T-helper 2 cell treated with Interferon-gamma antibody and Interleukin-4, amounts not matched to agents 5 μg/mL and 100 μg/mL, for 36 hours (primary cell): Measurements from ENCODE around the gene ZBTB16.

Source experiments
- DNase-seq: peaks from one replicate; pipeline ENCODE4 v3.0.0; 2021; ENCODE audit warnings: low spot score
- H3K27ac Mint-ChIP-seq: one replicate; pipeline ENCODE4 v1.8.0; 2021; ENCODE audit warnings: mild to moderate bottlenecking, mixed read lengths
- H3K27me3 Mint-ChIP-seq: one replicate; pipeline ENCODE4 v1.8.0; 2021; ENCODE audit warnings: low read depth, mixed read lengths
- H3K36me3 Mint-ChIP-seq: one replicate; pipeline ENCODE4 v1.8.0; 2021; ENCODE audit warnings: low read depth, mixed read lengths
- H3K4me1 Mint-ChIP-seq: one replicate; pipeline ENCODE4 v1.8.0; 2021; ENCODE audit warnings: low read depth, mixed read lengths
- H3K4me3 Mint-ChIP-seq: one replicate; pipeline ENCODE4 v1.8.0; 2022; ENCODE audit warnings: mild to moderate bottlenecking, moderate library complexity, mixed read lengths
- H3K9me3 Mint-ChIP-seq: one replicate; pipeline ENCODE4 v1.8.0; 2021; ENCODE audit warnings: mixed read lengths

ZBTB16 gene

DNA sequence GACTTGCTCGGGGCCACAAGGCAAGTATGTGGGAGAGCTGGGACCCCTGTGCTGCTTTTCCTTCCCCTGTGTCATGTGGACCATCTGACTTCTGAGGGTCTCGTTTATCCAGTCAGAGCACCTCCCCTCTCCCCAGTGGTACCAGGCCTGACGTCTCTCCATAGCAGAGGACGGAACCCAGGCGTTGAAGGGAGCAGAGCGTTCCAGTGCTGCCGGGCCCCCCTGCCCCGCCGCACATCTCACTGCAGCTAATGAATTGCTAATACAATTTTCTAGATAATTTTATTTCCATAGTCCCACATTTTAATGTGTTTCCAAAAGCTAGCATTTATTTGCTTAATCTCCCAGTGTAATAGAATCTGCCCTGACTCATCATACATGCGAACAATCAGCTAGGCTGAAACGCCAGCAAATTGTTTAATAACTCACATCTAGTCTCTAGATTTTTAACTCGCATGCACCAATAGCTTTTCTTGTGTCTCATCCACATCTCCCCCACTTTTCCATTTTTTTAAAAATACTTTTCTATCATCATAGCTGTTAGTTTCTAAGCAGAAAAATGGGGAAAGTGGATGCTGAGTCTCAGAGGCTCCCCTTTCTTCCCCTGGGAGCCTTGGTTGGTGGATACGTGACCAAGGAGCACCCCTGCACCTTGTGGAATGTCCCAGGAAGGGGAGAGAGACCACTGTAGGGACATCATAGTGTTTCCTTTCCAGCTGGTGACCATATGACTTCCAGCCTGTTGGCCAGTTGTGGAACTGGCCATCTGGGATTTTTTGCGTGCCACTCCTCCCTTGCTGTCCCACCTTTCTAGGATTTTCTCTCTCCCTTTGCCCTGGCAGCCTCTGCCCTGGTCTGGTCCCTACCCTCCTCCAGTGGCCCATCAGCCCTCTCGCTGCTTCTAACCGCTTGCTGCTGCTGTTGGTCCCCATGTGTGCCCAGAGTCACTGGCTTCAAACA is 178.1 kb downstream of the ZBTB16 start:
- Mint-ChIP-seq H3K36me3 (no peaks in the 10 kb centered on the region), H3K4me1 (no peaks in the 10 kb centered on the region), H3K9me3 (no peaks in the 10 kb centered on the region), H3K27me3 (peaks cover 49% of the 10 kb centered on the region), H3K4me3 (no peak overlapping the region), H3K27ac (no peak overlapping the region)
- DNase-seq: no peak

DNA sequence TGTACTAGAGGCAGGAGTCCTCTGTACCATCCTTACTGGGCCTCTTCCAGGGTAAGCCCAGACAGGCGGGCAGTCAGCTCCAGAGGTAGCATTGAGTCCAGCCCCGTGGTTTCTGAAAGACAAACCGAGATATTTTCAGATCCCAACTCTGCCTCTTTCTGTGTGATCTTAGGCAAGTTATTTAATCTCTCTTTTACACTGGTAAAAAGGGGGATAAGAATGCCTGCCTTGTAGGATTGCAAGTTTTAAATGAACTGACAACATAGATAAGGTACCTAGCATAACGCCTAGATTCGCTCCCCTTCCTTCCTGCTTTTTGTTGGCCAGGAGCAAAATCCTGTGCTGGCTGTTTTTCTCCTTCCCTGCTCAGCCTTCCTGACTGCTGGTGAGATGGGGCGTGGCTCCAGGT is 180.2 kb downstream of the ZBTB16 start:
- Mint-ChIP-seq H3K9me3 (no peaks in the 10 kb centered on the region), H3K27me3 (peaks cover 30% of the 10 kb centered on the region), H3K4me3 (no peak overlapping the region), H3K36me3 (no peaks in the 10 kb centered on the region), H3K27ac (no peak overlapping the region), H3K4me1 (no peaks in the 10 kb centered on the region)
- DNase-seq: no peak

- DNase-seq: no peak
- H3K4me1 Mint-ChIP-seq: no peaks in the 10 kb centered on the region
- H3K9me3 Mint-ChIP-seq: no peaks in the 10 kb centered on the region
- H3K27me3 Mint-ChIP-seq: peaks cover 15% of the 10 kb centered on the region
- no peak overlapping the region for H3K4me3 Mint-ChIP-seq
- H3K27ac Mint-ChIP-seq: no peak overlapping the region
- H3K36me3 Mint-ChIP-seq: no peaks in the 10 kb centered on the region
Observed at GRCh38 chr11:114242032-114242431, 182.5 kb downstream of the ZBTB16 start.

- Mint-ChIP-seq H3K27ac (no peak overlapping the region), H3K9me3 (no peaks in the 10 kb centered on the region), H3K4me3 (no peak overlapping the region), H3K36me3 (no peaks in the 10 kb centered on the region), H3K4me1 (no peaks in the 10 kb centered on the region), H3K27me3 (peaks cover 7% of the 10 kb centered on the region)
- DNase-seq: no peak
Observed at GRCh38 chr11:114243461-114244372, 184.2 kb downstream of the ZBTB16 start.

DNA sequence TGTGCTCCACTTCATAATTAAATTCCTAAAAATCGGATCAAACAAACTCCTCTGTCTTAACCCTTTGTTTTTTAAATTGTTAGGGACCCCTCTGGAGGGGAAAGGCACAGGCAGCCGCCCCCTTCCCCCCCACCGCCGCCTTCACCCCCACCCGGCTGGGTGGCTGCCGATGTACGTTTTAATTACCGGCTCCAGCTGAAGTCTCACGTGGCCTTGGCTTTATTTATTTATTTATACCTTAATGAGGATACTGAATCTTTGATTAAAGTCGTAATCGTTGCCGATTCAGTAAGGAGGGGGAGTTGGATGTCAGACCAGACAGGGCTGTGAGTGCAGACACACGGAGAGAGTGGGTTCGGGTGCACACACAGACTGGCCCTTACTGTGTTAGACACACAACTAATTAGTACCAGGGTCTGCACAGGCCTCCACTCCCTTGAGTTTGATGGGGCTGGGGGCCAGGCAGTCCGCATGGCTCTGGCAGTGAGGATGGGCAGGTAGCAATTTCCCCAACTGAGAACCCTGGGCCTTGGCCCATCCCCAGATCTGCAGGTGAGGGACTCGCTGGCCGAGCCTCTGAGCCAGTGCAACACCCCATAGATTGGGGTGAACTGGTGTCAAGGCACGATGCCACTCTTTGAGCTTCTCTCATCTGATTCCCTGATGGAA is 185.3 kb downstream of the ZBTB16 start:
- Mint-ChIP-seq H3K27me3 (peaks cover 6% of the 10 kb centered on the region), H3K4me1 (no peaks in the 10 kb centered on the region), H3K4me3 (no peak overlapping the region), H3K9me3 (no peaks in the 10 kb centered on the region), H3K27ac (no peak overlapping the region), H3K36me3 (no peaks in the 10 kb centered on the region)
- no peak for DNase-seq

DNA sequence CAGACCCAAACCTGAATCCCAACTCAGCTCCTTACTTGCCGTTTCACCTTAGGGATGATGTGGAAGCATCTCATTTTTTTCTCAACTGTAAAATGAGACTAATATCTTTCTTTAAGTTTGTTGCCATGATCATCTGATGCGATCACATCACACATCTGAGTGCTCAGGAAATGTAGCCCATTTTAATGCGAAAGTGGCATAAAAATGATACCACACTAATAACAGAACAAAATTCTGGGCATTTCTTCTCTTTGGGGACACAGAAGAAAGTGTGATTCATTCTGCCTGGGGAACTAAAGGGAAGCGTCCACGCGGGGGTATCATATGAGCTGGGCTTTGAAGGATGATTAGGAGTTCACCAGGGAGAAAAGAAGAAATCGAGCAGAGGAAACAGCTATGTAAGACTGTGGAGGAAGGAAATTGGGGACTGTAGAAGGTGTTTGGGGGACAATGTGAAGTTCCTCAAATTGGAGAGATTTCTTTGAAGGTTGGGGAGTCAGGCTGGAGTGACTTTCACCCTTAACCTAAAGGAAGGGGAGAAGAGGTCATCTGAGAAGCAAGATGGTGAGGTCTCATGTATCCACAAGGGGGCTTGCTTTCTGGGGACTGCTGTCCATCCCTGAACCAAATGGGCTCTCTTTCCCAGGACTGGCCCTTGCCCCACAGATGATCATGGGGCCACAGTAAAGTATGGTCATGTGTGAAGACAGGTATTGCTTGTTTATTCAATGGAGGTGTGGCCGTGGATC is 187.0 kb downstream of the ZBTB16 start:
- no peak for DNase-seq
- Mint-ChIP-seq H3K4me3 (no peak overlapping the region), H3K4me1 (no peaks in the 10 kb centered on the region), H3K9me3 (no peaks in the 10 kb centered on the region), H3K27ac (no peak overlapping the region), H3K27me3 (peaks cover 6% of the 10 kb centered on the region), H3K36me3 (peaks cover 2% of the 10 kb centered on the region)

DNA sequence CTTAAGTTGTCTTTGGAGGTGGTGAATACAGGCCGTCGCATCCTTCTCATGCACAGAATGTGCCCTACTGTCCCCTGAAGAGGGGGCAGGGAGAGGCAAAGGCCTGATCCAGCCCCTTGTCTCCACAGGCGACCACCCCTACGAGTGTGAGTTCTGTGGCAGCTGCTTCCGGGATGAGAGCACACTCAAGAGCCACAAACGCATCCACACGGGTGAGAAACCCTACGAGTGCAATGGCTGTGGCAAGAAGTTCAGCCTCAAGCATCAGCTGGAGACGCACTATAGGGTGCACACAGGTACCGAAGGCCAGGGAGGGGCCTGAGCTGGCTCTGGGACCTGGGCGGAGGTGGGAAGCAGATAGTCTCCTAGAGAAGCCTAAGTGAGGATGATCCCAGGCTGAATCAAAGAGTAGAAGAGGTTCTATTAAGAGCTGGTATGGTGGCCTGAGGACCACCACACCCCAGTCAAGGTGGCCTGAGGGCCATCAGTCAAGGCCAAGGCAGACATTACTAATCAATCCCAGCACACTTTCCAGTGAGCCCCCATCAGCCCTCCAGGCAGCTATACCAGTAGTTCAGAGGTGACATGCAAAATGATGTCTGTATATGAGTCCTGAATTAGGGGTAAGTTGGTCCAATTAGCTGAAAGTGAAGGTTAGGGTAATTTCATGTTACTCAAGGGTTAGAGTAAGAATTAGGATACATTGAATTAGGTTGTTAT is 187.7 kb downstream of the ZBTB16 start:
- Mint-ChIP-seq H3K4me3 (no peak overlapping the region), H3K9me3 (no peaks in the 10 kb centered on the region), H3K4me1 (no peaks in the 10 kb centered on the region), H3K36me3 (peaks cover 2% of the 10 kb centered on the region), H3K27ac (no peak overlapping the region), H3K27me3 (peaks cover 6% of the 10 kb centered on the region)
- no peak for DNase-seq

DNA sequence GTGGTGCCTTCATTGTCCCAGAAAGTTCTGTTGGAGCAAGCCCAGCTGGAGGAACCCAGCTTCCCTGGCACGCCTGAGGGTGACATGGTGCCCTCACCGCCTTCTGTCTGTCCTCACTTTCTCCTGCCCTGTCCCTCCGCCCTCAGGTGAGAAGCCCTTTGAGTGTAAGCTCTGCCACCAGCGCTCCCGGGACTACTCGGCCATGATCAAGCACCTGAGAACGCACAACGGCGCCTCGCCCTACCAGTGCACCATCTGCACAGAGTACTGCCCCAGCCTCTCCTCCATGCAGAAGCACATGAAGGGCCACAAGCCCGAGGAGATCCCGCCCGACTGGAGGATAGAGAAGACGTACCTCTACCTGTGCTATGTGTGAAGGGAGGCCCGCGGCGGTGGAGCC is 190.7 kb downstream of the ZBTB16 start:
- Mint-ChIP-seq H3K4me1 (no peaks in the 10 kb centered on the region), H3K27me3 (peaks cover 6% of the 10 kb centered on the region), H3K36me3 (peaks cover 2% of the 10 kb centered on the region), H3K27ac (no peak overlapping the region), H3K4me3 (no peak overlapping the region), H3K9me3 (no peaks in the 10 kb centered on the region)
- no peak for DNase-seq

GRCh38 chr11:114250993-114251814 is 191.7 kb downstream of the ZBTB16 start:
- Mint-ChIP-seq H3K27ac (peak overlapping the region; percentile 35), H3K4me3 (no peak overlapping the region), H3K9me3 (no peaks in the 10 kb centered on the region), H3K36me3 (peaks cover 2% of the 10 kb centered on the region), H3K27me3 (peaks cover 3% of the 10 kb centered on the region), H3K4me1 (no peaks in the 10 kb centered on the region)
- DNase-seq: no peak

GRCh38 chr11:114251815-114252337 is 192.4 kb downstream of the ZBTB16 start:
- Mint-ChIP-seq H3K27ac (no peak overlapping the region), H3K9me3 (no peaks in the 10 kb centered on the region), H3K4me1 (no peaks in the 10 kb centered on the region)

DNA sequence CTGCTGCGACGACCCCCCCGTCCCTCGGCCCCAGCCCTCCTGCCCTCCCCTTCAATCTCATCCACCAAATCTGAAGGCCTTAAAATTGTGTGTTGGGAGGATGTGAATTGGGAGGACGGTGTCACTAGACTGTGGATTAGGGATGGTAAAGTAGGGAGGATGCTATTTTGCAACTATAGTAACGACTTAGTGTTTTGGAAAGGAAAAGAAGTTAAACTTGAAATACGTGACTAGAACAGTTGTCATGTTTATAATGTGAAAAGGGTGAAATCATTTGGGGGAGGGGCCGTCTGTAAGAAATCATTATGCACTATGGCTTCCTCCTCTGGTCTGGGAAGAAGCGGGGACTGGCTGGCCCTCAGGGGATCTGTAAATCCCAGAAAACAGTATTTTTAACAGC is 193.3 kb downstream of the ZBTB16 start:
- H3K9me3 Mint-ChIP-seq: no peaks in the 10 kb centered on the region
- H3K27ac Mint-ChIP-seq: peak overlapping the region; percentile 50
- H3K36me3 Mint-ChIP-seq: peaks cover 2% of the 10 kb centered on the region

More at GRCh38 chr11:114251815-114252337, 192.4 kb downstream of the ZBTB16 start:
- H3K27me3 Mint-ChIP-seq: no peaks in the 10 kb centered on the region
- H3K36me3 Mint-ChIP-seq: peaks cover 2% of the 10 kb centered on the region
- DNase-seq: no peak
- H3K4me3 Mint-ChIP-seq: no peak overlapping the region

GRCh38 chr11:114253771-114254170 is 194.3 kb downstream of the ZBTB16 start:
- DNase-seq: no peak
- H3K36me3 Mint-ChIP-seq: peaks cover 2% of the 10 kb centered on the region
- H3K27me3 Mint-ChIP-seq: no peaks in the 10 kb centered on the region
- no peak overlapping the region for H3K27ac Mint-ChIP-seq
- peaks cover 3% of the 10 kb centered on the region for H3K4me1 Mint-ChIP-seq
- H3K4me3 Mint-ChIP-seq: no peak overlapping the region
- no peaks in the 10 kb centered on the region for H3K9me3 Mint-ChIP-seq

More for the DNA sequence above, 193.3 kb downstream of the ZBTB16 start:
- Mint-ChIP-seq H3K27me3 (no peaks in the 10 kb centered on the region), H3K4me1 (peaks cover 2% of the 10 kb centered on the region), H3K4me3 (no peak overlapping the region)
- no peak for DNase-seq
